ENCODE results near the gene NR2C2AP.

Gene NR2C2AP

DNA sequence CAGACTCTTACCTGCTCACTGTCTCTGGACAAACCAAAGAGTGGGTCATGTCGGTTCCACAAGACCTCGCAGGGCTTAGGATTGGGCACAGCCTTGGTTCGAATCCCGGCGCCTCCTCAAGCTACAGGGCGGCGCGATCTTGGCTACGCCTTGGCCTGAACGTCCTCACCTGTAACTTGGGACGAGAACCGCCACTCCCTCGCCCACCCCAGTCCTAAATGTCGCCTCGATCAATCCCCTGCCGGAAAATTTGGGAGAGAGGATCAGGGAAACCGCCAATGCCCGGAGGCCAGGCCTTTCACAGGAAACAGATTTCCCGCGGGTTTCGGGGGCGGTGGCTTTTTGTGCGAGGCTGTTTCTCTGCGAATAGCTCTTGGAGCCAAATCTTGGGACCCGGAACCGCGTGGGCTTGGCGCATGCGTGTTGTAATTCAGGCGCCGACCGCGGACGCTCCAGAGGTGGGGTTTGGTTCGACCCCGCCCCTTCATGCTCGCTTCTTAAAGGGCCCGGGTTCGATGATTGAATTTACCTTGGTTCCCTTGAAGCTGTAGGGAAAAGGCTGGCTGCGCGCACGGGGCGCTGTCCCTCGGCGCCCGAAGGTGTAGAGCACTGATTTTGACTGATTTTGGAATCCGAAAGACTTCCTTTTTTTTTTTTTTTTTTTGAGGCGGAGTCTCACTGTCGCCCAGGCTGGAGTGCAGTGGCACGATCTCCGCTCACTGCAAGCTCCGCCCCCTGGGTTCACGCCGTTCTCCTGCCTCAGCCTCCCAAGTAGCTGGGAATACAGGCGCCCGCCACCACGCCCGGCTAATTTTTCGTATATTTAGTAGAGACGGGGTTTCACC is at the start of gene NR2C2AP:
Gene NR2C2AP (minus strand): TSS at position 403 of the 845 bp plus-strand sequence. CDS start 354 bp downstream, at position 49.
- CTCF ChIA-PET, result interaction anchor here (1.1 to 1.3 kb wide), 2 partner anchors 28 to 139 kb away, joined by 3 to 9 read pairs; no protein-coding TSS in a partner anchor

DNA sequence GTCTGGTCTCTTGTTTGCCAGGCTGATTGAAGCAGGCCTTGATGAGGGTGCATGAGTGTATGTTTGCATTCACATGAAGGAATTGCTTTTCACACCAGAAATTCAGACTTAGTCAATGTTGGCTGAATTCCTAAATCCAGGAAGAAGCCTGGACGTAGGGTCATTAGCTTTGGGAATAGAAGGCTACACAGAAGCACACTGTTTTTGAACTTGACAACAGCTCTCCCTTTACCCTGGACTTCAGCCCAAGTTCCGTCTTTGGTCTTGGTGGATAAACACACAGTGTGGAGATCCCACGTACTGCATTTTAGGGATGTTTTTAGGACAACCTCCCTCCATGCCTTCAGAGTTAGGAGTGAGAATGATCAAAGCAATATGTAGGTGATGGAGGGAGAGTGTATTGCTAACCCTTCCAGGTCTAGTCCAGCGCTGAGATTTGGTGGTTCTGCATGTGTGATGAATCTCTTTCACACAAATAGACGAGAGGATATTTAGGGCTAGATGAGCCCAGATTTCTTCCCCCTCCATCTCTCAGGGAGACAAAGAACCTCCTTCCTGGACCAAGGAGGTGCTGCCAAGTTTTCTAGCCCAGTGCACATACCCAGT is 47.1 kb upstream of the NR2C2AP start:
- H3K4me3 ChIP-seq (ENCODE audit: low read depth, low read length), result no peak overlapping the region
- CTCF ChIA-PET, result interaction anchor here (1.5 kb wide), 1 partner anchor 76 kb away, joined by 3 read pairs; no protein-coding TSS in a partner anchor
- TF ChIP-seq, protein P1, sequence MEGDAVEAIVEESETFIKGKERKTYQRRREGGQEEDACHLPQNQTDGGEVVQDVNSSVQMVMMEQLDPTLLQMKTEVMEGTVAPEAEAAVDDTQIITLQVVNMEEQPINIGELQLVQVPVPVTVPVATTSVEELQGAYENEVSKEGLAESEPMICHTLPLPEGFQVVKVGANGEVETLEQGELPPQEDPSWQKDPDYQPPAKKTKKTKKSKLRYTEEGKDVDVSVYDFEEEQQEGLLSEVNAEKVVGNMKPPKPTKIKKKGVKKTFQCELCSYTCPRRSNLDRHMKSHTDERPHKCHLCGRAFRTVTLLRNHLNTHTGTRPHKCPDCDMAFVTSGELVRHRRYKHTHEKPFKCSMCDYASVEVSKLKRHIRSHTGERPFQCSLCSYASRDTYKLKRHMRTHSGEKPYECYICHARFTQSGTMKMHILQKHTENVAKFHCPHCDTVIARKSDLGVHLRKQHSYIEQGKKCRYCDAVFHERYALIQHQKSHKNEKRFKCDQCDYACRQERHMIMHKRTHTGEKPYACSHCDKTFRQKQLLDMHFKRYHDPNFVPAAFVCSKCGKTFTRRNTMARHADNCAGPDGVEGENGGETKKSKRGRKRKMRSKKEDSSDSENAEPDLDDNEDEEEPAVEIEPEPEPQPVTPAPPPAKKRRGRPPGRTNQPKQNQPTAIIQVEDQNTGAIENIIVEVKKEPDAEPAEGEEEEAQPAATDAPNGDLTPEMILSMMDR (IDR thresholded peaks at IDR 0.05; ENCODE audit: insufficient read depth, low read length, missing control alignments), result no peak
- no peak for DNase-seq (ENCODE audit: low read depth, low spot score)
- POLR2A ChIA-PET, result no interaction called here

More for the DNA sequence above, at the start of gene NR2C2AP:
- H3K4me3 ChIP-seq (ENCODE audit: low read depth, low read length), result peak within 1 kb of the TSS; percentile 67
- DNase-seq (ENCODE audit: low read depth, low spot score), result peak; percentile 19
- POLR2A ChIA-PET, result interaction anchor here (0.8 to 1.5 kb wide), 5 partner anchors 10 to 85 kb away, joined by 3 to 11 read pairs (median 3); no protein-coding TSS in a partner anchor
- TF ChIP-seq, protein P1 (IDR thresholded peaks at IDR 0.05; ENCODE audit: insufficient read depth, low read length, missing control alignments), result no peak

- POLR2A ChIA-PET, result no interaction called here
- CTCF ChIA-PET, result no interaction called here
- no peak for DNase-seq (ENCODE audit: low read depth, low spot score)
- TF ChIP-seq, protein P1 (IDR thresholded peaks at IDR 0.05; ENCODE audit: insufficient read depth, low read length, missing control alignments), result no peak
- H3K4me3 ChIP-seq (ENCODE audit: low read depth, low read length), result no peak overlapping the region
Measured at GRCh38 chr19:19240476-19240875, 37.3 kb upstream of the NR2C2AP start.

- no peak overlapping the region for H3K4me3 ChIP-seq (ENCODE audit: low read depth, low read length)
- no peak for DNase-seq (ENCODE audit: low read depth, low spot score)
- TF ChIP-seq, protein P1 (IDR thresholded peaks at IDR 0.05; ENCODE audit: insufficient read depth, low read length, missing control alignments), result no peak
- POLR2A ChIA-PET, result no interaction called here
- CTCF ChIA-PET, result no interaction called here
Measured at GRCh38 chr19:19239675-19240074, 36.5 kb upstream of the NR2C2AP start.

GRCh38 chr19:19238126-19238894 is 35.1 kb upstream of the NR2C2AP start:
- no peak for DNase-seq (ENCODE audit: low read depth, low spot score)
- POLR2A ChIA-PET, result no interaction called here
- CTCF ChIA-PET, result no interaction called here
- TF ChIP-seq, protein P1 (IDR thresholded peaks at IDR 0.05; ENCODE audit: insufficient read depth, low read length, missing control alignments), result no peak
- H3K4me3 ChIP-seq (ENCODE audit: low read depth, low read length), result no peak overlapping the region

All from AG04449 (cell line).